Smooth muscle cell of the pulmonary artery (primary cell): ENCODE data around the gene GGCT. TPM values are rescaled to one million over a fixed set of nuclear protein-coding genes. Genes with fewer than 3 reads are reported as not detected.

Source experiments
- total RNA-seq: library from RNA; depleted of rRNA; stranded (reverse); fragments of >200 nt; gene quantifications from 2 replicates; pipeline ENCODE4 v1.2.3, GENCODE V29; 2014

Gene GGCT, protein sequence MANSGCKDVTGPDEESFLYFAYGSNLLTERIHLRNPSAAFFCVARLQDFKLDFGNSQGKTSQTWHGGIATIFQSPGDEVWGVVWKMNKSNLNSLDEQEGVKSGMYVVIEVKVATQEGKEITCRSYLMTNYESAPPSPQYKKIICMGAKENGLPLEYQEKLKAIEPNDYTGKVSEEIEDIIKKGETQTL
- 17.1 and 17.7 TPM in 2 replicates for total RNA-seq

DNA sequence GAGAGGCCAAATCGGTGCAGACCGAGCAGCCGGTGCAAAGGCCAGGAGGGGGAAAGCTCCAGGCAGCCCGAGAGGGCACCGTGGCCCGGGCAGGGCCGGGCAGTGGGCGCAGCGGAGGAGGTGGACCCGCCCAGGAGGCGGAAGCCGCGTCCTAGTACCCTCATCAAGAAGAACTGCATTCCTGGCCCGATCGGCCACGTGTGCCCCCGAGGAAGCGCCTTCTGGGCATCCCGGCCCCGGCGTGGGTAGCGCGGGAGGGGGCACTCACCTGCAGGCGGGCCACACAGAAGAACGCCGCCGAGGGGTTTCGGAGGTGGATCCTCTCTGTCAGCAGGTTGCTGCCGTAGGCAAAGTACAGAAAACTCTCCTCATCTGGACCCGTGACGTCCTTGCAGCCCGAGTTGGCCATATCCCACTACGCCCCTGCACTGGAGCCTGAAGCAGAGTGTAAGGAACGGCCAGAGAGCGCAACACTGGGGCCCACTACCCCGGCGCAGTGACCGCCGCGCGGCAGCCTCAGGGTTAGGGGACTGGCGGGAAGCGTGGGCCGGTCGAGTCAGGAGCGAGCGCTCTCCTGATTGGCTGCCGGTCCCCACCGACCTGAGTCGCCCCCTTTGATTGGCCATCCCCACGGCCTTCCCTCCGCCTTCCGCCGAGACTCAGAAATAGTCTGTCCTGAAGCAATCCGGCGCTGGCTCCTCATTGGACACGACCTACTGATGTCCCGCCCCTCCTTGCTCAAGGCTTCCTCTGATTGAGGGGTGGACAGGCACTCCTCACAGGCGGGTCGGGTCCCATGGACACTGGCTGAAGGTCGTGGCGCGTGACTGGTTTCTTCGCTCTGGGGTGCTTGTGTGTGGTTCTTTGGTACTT lies at the start of gene GGCT:
Gene GGCT, minus strand, starts transcription at position 529 of the 873 bp plus-strand sequence. Its CDS starts 120 bp downstream, at position 409.

DNA sequence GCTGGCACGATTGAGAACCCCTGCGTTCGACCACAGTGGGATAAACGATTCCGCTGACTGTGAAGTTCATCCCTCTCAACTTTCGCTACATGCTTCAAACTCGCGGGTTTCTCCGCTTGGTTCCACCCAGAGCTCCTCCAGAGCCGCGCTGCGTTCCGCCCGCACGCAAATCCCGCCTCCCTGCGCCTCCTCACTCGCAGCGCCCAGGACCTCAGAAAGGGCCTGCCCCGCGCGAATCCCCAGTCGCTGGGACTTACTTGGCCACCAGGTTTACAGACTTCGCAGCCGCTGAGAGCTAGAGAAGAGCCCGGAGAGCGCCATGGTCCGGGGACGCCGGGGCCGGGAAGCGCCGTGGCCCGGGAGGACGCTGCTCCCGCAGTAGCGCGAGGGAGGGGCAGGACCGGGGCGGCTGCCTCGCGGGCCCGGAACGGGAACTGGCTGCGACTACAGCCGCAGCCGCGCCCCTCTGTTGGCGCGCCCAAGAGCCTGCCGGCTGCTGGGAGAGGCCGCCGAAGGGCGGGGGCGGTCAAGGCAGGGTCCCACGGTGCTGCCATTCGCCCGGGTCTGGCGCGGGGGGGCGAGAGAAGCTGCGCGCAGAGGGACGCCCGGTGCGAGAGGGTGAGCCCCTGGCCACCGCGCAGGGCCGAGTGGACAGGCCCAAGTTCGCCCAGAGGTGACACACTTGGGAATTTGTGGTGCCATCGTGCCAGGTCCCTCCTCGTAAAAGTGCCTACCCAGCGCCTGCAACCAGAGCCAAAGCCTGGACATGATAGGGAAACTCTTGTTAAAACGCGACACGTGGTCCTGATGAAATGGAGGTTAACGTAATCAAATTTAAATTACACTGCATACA lies 26.1 kb downstream of the GGCT start, which contains the start of gene NOD1:
Gene NOD1, minus strand, starts transcription at position 436 of the 853 bp plus-strand sequence. CDS start 21,863 bp downstream, outside the sequence.

Other genes starting within 250 kb of the GGCT start
- 5.9 and 7.8 TPM in 2 replicates for gene ZNRF2, start 220.2 kb downstream of the GGCT start, total RNA-seq
- 6.6 and 7.7 TPM in 2 replicates for gene NOD1, start 26.0 kb downstream of the GGCT start, total RNA-seq
- gene GARS1, start 90.0 kb upstream of the GGCT start, total RNA-seq = 276 and 306 TPM in 2 replicates
- not detected in 2 replicates for gene CRHR2, start 177.6 kb upstream of the GGCT start, total RNA-seq
- 12.0 and 13.1 TPM in 2 replicates for gene INMT, start 247.3 kb upstream of the GGCT start, total RNA-seq